HCT116 (cell line): ENCODE data around the gene TRPV2. TPM values are rescaled to one million over a fixed set of nuclear protein-coding genes. Genes with fewer than 3 reads are reported as not detected.

Experiments used
- ATAC-seq: fragments of 200-7000 bp; cut with Tn5 transposase; 2 replicates; pipeline ENCODE4 v1.9.1; 2020; ENCODE audit warnings: mild to moderate bottlenecking, moderate library complexity
- BruUV-seq: library from RNA; stranded (reverse); fragments of 400-500 nt; replicated peaks from 2 replicates; lab custom pipeline; 2021; lab: Mats Ljungman, UMichigan
- CTCF ChIA-PET: fragments of 300-600 bp; sonication (Branson Sonifier 250); formaldehyde crosslinking; loops from one replicate; lab custom pipeline; 2021; ENCODE audit warnings: antibody characterized with exemption; lab: Charles Lee
- POLR2A ChIA-PET: fragments of 300-600, 350-600 bp; sonication (Branson Sonifier 250); formaldehyde crosslinking; loops from one replicate; lab custom pipeline; 2021; ENCODE audit warnings: antibody characterized with exemption; lab: Charles Lee
- RAD21 ChIA-PET, 2 experiments: fragments of 300-600 bp; sonication (Branson Sonifier 250); formaldehyde crosslinking; loops; one replicate each; lab custom pipeline; 2023; ENCODE audit warnings: low total read pairs in 2 of 2; ENCODE audit not compliant: uncharacterized antibody in 2 of 2, unreplicated experiment in 2 of 2, low non-redundant PET in 1 of 2; lab: Charles Lee
- DNase-seq: peaks from one replicate; pipeline ENCODE4 v3.0.0-alpha.2; 2010; ENCODE audit warnings: low read depth, low spot score
- H2AFZ ChIP-seq: fragments of 200-600 bp; shearing (Covaris generic), sonication (generic); 2 replicates; pipeline ENCODE4 v1.6.1; 2017; ENCODE audit warnings: low read depth, mixed run types, mixed read lengths, antibody characterized with exemption, low read length; ENCODE audit not compliant: poor library complexity, severe bottlenecking
- H3K27ac ChIP-seq: 2 replicates; pipeline ENCODE4 v1.5.1; 2012; ENCODE audit warnings: low read depth, low read length
- H3K27me3 ChIP-seq: fragments of 200-600 bp; sonication (generic); 2 replicates; pipeline ENCODE4 v1.6.1; 2016; ENCODE audit warnings: mixed run types, low read length, mixed read lengths; ENCODE audit not compliant: insufficient read depth
- H3K36me3 ChIP-seq, 2 experiments: fragments of 200-500 bp in 1 of 2; fragments of 200-600 bp in 1 of 2; sonication (Bioruptor generic) in 1 of 2; sonication (generic) in 1 of 2; 2 replicates each; pipeline versions ENCODE4 v1.5.1 to v1.6.1; 2014 to 2016; ENCODE audit warnings: low read length in 2 of 2, inconsistent platforms in 1 of 2, mixed read lengths in 1 of 2, mixed run types in 1 of 2; ENCODE audit not compliant: insufficient read depth in 2 of 2, control insufficient read depth in 1 of 2
- H3K4me1 ChIP-seq, 2 experiments: fragments of 200-600 bp in 1 of 2; sonication (generic) in 1 of 2; 2 replicates each; pipeline versions ENCODE4 v1.5.1 to v1.6.1; 2012 to 2017; ENCODE audit warnings: low read length in 2 of 2, inconsistent platforms in 1 of 2, mild to moderate bottlenecking in 1 of 2, mixed read lengths in 1 of 2, mixed run types in 1 of 2, moderate library complexity in 1 of 2; ENCODE audit not compliant: insufficient read depth in 2 of 2, control insufficient read depth in 1 of 2
- H3K4me2 ChIP-seq: fragments of 200-600 bp; sonication (generic); 2 replicates; pipeline ENCODE4 v1.6.1; 2017; ENCODE audit warnings: mixed run types, low read length, mixed read lengths
- H3K4me3 ChIP-seq, 2 experiments: fragments of 200-600 bp in 1 of 2; sonication (generic) in 1 of 2; replicated peaks in 1 of 2; 2 replicates each; pipeline ENCODE4 v1.5.1; 2011 to 2016; ENCODE audit warnings: low read length in 2 of 2, control low read depth in 1 of 2, low read depth in 1 of 2, mild to moderate bottlenecking in 1 of 2, mixed read lengths in 1 of 2, mixed run types in 1 of 2
- H3K79me2 ChIP-seq: fragments of 200-600 bp; sonication (generic); 2 replicates; pipeline ENCODE4 v1.6.1; 2017; ENCODE audit warnings: mild to moderate bottlenecking, mixed run types, low read length, moderate library complexity, mixed read lengths; ENCODE audit not compliant: insufficient read depth
- H3K9ac ChIP-seq: fragments of 200-600 bp; sonication (generic); 2 replicates; pipeline ENCODE4 v1.6.1; 2016; ENCODE audit warnings: low read length, mixed read lengths
- H3K9me2 ChIP-seq: fragments of 200-600 bp; sonication (generic), shearing (Covaris generic); 2 replicates; pipeline ENCODE4 v1.6.1; 2017; ENCODE audit warnings: mixed run types, mild to moderate bottlenecking, moderate library complexity; ENCODE audit not compliant: insufficient read depth
- H3K9me3 ChIP-seq, 2 experiments: fragments of 200-500 bp in 1 of 2; fragments of 200-600 bp in 1 of 2; sonication (Bioruptor generic) in 1 of 2; sonication (generic) in 1 of 2; 2 replicates each; pipeline ENCODE4 v1.6.1; 2014 to 2017; ENCODE audit warnings: low read length in 2 of 2, mixed read lengths in 2 of 2, inconsistent platforms in 1 of 2, low read depth in 1 of 2, mild to moderate bottlenecking in 1 of 2, mixed run types in 1 of 2, moderate library complexity in 1 of 2; ENCODE audit not compliant: control insufficient read depth in 1 of 2, insufficient read depth in 1 of 2
- H4K20me1 ChIP-seq: fragments of 200-600 bp; sonication (generic), shearing (Covaris generic); 2 replicates; pipeline ENCODE4 v1.6.1; 2017; ENCODE audit warnings: mixed run types, mild to moderate bottlenecking, moderate library complexity; ENCODE audit not compliant: insufficient read depth
- CBX3 ChIP-seq: IDR thresholded peaks from 2 replicates; pipeline ENCODE4 v1.6.1; 2012; ENCODE audit warnings: low read depth
- CTCF ChIP-seq, 3 experiments: fragments of 200-600 bp in 1 of 3; sonication (generic) in 1 of 3; IDR thresholded peaks in 2 of 3; conservative IDR thresholded peaks in 1 of 3; 2 replicates each; pipeline ENCODE4 v1.5.1; 2012 to 2017; ENCODE audit warnings: low read depth in 2 of 3, low read length in 2 of 3, antibody characterized with exemption in 1 of 3, borderline replicate concordance in 1 of 3, control low read depth in 1 of 3, mild to moderate bottlenecking in 1 of 3, mixed read lengths in 1 of 3, mixed run types in 1 of 3, moderate library complexity in 1 of 3; ENCODE audit not compliant: insufficient read depth in 1 of 3
- ELF1 ChIP-seq: IDR thresholded peaks from 2 replicates; pipeline ENCODE4 v1.6.1; 2012; ENCODE audit warnings: low read depth, borderline replicate concordance
- EZH2phosphoT487 ChIP-seq: fragments of 200-600 bp; IDR thresholded peaks from 2 replicates; pipeline ENCODE4 v1.6.1; 2018; ENCODE audit warnings: antibody characterized with exemption, borderline replicate concordance
- JUND ChIP-seq: IDR thresholded peaks from 2 replicates; pipeline ENCODE4 v1.6.1; 2012
- POLR2A ChIP-seq: IDR thresholded peaks from 2 replicates; pipeline ENCODE4 v1.7.0; 2011; ENCODE audit warnings: borderline replicate concordance; ENCODE audit not compliant: insufficient read depth, insufficient read length; ENCODE audit errors: extremely low read depth
- POLR2AphosphoS5 ChIP-seq: IDR thresholded peaks from 2 replicates; pipeline ENCODE4 v1.6.1; 2011; ENCODE audit warnings: mild to moderate bottlenecking, low read depth, low read length, moderate library complexity
- SIN3A ChIP-seq: IDR thresholded peaks from 2 replicates; pipeline ENCODE4 v1.6.1; 2012; ENCODE audit warnings: low read depth
- TCF7L2 ChIP-seq: IDR thresholded peaks from 2 replicates; pipeline ENCODE4 v1.7.0; 2011; ENCODE audit warnings: borderline replicate concordance, inconsistent platforms; ENCODE audit not compliant: insufficient read depth, insufficient read length; ENCODE audit errors: extremely low read depth
- ZFX ChIP-seq: fragments of 450-650 bp; IDR thresholded peaks from 2 replicates; pipeline ENCODE4 v1.6.1; 2017
- ZNF274 ChIP-seq: fragments of 200-500 bp; sonication (Bioruptor generic); IDR thresholded peaks from 2 replicates; pipeline ENCODE4 v1.6.1; 2014; ENCODE audit warnings: mild to moderate bottlenecking, low read depth, low read length, inconsistent platforms
- intact Hi-C: fragments of 100-400 bp; cut with micrococcal nuclease; formaldehyde crosslinking; loops from 2 replicates; pipeline ENCODE4 v1.10.0; 2022
- total RNA-seq: library from RNA; stranded (reverse); gene quantifications from one replicate; pipeline ENCODE4 v1.2.1, GENCODE V29; 2021; ENCODE audit not compliant: unreplicated experiment
- TF ChIP-seq, protein P1 (sequence below): IDR thresholded peaks from 2 replicates; pipeline ENCODE4 v1.6.1; 2012; ENCODE audit warnings: low read depth

Gene TRPV2
- total RNA-seq, 1 experiment from 2014 or later = 2.7 TPM

DNA sequence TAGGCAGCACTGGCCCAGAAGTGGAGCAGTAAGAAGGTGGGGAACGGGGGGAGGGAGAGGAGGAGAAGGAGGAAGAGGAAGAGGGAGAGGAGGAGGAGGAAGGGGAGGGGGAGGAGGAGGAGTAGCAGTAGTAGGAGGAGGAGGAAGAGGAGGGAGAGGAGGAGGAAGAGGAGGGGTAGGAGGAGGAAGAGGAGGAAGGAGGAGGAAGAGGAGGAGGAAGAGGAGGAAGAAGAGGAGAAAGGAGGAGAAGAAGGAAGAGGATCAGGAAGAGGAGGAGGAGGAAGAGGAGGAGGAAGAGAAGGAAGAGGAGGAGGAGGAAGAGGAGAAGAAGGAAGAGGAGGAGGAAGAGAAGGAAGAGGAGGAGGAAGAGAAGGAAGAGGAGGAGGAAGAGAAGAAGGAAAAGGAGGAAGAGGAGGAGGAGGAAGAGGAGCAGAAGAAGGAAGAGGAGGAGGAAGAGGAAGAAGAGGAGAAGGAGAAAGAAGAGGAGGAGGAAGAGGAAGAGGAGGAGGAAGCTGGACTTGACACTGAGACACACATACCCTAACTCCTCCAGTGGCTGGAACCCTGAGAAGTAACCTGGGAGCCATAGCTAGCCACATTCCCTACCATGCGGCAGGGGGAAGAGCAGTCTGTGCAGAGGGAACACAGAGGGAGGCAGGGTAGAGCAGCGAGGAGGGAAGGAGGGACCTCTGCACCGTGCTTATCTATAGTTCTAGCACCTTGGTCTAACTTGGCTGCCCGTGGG is 40.8 kb downstream of the TRPV2 start:
- Histone ChIP-seq H3K4me1 (peaks cover 8 to 18% of the 10 kb centered on the region in 2 experiments; a peak in 3 of 4 replicates), H3K79me2 (no peaks in the 10 kb centered on the region)
- no peak for DNase-seq
- intact Hi-C loops = no loop called here
- ATAC-seq = no peak
- POLR2A ChIA-PET = no interaction called here
- TF ChIP-seq POLR2AphosphoS5 (0 out of 2 replicates have a peak, but pooled peaks have one; percentile 29), CTCF (IDR thresholded peaks at IDR 0.05 in 2 of 3, conservative IDR thresholded peaks at IDR 0.05 in 1 of 3; ENCODE audit: borderline replicate concordance in 1 of 3, insufficient read depth in 1 of 3, low read depth in 2 of 3, low read length in 2 of 3) (no peak)
- TF ChIP-seq, all 23 proteins: peak for 1
- CTCF ChIA-PET = interaction anchor here (1.6 kb wide), 1 partner anchor 65 kb away, joined by 4 read pairs; no protein-coding TSS in a partner anchor
- no peak overlapping the region for H3K27ac ChIP-seq
- no peak overlapping the region for H3K9ac ChIP-seq
- H3K27me3 ChIP-seq = no peaks in the 10 kb centered on the region
- no peak overlapping the region for H3K4me3 ChIP-seq
- no peaks in the 10 kb centered on the region for H3K9me3 ChIP-seq
- RAD21 ChIA-PET = no interaction called here
- H3K9me2 ChIP-seq = no peaks in the 10 kb centered on the region
- no peaks in the 10 kb centered on the region for H4K20me1 ChIP-seq
- H3K36me3 ChIP-seq = peaks cover 0 to 2% of the 10 kb centered on the region in 2 experiments; a peak in 1 of 4 replicates
- H2AFZ ChIP-seq = no peak overlapping the region
- no TSS peak for BruUV-seq
- H3K4me2 ChIP-seq = no peak overlapping the region

- Histone ChIP-seq H3K9me2 (no peaks in the 10 kb centered on the region), H3K9ac (no peak overlapping the region), H2AFZ (no peak overlapping the region), H3K79me2 (no peaks in the 10 kb centered on the region), H3K4me2 (no peak overlapping the region), H3K9me3 (no peaks in the 10 kb centered on the region), H3K27me3 (no peaks in the 10 kb centered on the region), H3K4me3 (no peak overlapping the region), H4K20me1 (no peaks in the 10 kb centered on the region), H3K4me1 (peaks cover 8 to 18% of the 10 kb centered on the region in 2 experiments; a peak in 3 of 4 replicates), H3K36me3 (peaks cover 0 to 2% of the 10 kb centered on the region in 2 experiments; a peak in 1 of 4 replicates), H3K27ac (no peak overlapping the region)
- BruUV-seq = no TSS peak
- DNase-seq (no peak), ATAC-seq (no peak)
- POLR2A ChIA-PET = no interaction called here
- RAD21 ChIA-PET = no interaction called here
- CTCF ChIA-PET = interaction anchor here (1.6 kb wide), 1 partner anchor 64 kb away, joined by 4 read pairs; no protein-coding TSS in a partner anchor
- intact Hi-C loops = no loop called here
- no peak for TF ChIP-seq POLR2A
- TF ChIP-seq SIN3A = no peak
- TF ChIP-seq TCF7L2 = no peak
- no peak for TF ChIP-seq CBX3
- no peak for TF ChIP-seq ZNF274
- TF ChIP-seq JUND = no peak
- TF ChIP-seq ELF1 = no peak
- TF ChIP-seq, protein P1, sequence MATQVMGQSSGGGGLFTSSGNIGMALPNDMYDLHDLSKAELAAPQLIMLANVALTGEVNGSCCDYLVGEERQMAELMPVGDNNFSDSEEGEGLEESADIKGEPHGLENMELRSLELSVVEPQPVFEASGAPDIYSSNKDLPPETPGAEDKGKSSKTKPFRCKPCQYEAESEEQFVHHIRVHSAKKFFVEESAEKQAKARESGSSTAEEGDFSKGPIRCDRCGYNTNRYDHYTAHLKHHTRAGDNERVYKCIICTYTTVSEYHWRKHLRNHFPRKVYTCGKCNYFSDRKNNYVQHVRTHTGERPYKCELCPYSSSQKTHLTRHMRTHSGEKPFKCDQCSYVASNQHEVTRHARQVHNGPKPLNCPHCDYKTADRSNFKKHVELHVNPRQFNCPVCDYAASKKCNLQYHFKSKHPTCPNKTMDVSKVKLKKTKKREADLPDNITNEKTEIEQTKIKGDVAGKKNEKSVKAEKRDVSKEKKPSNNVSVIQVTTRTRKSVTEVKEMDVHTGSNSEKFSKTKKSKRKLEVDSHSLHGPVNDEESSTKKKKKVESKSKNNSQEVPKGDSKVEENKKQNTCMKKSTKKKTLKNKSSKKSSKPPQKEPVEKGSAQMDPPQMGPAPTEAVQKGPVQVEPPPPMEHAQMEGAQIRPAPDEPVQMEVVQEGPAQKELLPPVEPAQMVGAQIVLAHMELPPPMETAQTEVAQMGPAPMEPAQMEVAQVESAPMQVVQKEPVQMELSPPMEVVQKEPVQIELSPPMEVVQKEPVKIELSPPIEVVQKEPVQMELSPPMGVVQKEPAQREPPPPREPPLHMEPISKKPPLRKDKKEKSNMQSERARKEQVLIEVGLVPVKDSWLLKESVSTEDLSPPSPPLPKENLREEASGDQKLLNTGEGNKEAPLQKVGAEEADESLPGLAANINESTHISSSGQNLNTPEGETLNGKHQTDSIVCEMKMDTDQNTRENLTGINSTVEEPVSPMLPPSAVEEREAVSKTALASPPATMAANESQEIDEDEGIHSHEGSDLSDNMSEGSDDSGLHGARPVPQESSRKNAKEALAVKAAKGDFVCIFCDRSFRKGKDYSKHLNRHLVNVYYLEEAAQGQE = no peak
- no peak for TF ChIP-seq EZH2phosphoT487
- no peak for TF ChIP-seq ZFX
Measured at GRCh38 chr17:16456742-16457316, 41.5 kb downstream of the TRPV2 start.
